ENCODE results near the gene ZNF385D.

The ZNF385D gene

DNA sequence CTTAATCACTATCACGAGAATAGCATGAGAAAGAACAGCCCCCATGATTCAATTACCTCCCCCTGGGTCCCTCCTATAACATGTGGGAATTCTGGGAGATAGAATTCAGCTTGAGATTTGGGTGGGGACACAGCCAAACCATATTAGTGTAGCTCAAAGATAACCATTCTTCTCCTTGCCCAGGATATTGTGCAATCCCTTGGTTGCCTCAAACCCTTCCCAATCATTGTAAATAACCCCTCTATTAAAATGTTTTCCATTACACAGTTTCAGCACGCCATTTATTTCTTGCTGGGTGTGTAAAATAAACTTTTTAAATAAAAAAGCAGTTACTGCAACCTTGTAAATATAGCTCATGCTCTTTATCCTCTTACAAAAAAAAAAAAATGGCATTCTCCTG, 47.7 kb downstream of the ZNF385D start:
- no peak overlapping the region for H3K4me3 ChIP-seq (replicated peaks; ENCODE audit: low read depth, low read length)
- TF ChIP-seq CTCF (IDR thresholded peaks at IDR 0.05; ENCODE audit: insufficient read depth, low read length, poor library complexity, severe bottlenecking) = no peak
- no peaks in the 10 kb centered on the region for H3K27me3 ChIP-seq (replicated peaks; ENCODE audit: control insufficient read depth, insufficient read depth, low read length)
- H3K36me3 ChIP-seq (ENCODE audit: control insufficient read depth, insufficient read depth, low read length) = no peaks in the 10 kb centered on the region
- DNase-seq (ENCODE audit: extremely low read depth, insufficient read length) = no peak

DNA sequence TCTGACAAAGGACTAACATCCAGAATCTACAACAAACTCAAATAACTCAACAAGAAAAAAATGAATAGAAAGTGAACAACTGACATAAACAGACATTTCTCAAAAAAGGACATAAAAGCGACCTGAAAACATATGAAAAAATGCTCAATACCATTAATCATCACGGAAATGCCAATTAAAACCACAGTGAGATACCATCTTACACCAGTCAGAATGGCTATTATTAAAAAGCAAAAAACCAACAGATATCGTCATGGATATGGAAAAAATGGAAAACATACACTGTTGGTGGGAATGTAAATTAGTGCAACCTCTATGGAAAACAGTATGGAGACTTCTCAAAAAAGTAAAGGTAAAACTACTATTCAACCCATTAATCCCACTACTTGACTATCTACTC, 53.3 kb downstream of the ZNF385D start:
- Histone ChIP-seq H3K27me3 (replicated peaks; ENCODE audit: control insufficient read depth, insufficient read depth, low read length) (no peaks in the 10 kb centered on the region), H3K4me3 (replicated peaks; ENCODE audit: low read depth, low read length) (no peak overlapping the region), H3K36me3 (ENCODE audit: control insufficient read depth, insufficient read depth, low read length) (no peaks in the 10 kb centered on the region)
- no peak for TF ChIP-seq CTCF (IDR thresholded peaks at IDR 0.05; ENCODE audit: insufficient read depth, low read length, poor library complexity, severe bottlenecking)
- DNase-seq (ENCODE audit: extremely low read depth, insufficient read length) = no peak

DNA sequence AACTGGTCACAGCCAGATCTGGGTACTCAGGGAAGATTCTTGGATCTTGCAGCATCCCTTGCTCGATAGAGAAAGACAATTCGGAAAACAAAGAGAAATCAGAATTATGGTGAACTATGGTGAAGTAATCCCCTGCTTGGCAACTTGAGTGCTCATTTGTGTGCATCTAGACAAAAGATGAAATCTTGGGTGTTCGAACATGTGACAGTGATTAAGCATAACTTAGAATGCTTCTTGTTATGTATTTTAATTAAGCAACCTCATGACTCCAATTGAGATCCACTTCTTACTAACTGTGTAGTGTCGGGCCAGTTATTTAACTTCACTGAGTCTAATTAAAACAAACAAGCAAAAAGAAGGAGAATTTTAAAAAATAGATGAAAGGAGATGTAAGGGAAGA, 56.5 kb downstream of the ZNF385D start:
- no peak for DNase-seq (ENCODE audit: extremely low read depth, insufficient read length)
- Histone ChIP-seq H3K4me3 (replicated peaks; ENCODE audit: low read depth, low read length) (no peak overlapping the region), H3K27me3 (replicated peaks; ENCODE audit: control insufficient read depth, insufficient read depth, low read length) (no peaks in the 10 kb centered on the region), H3K36me3 (ENCODE audit: control insufficient read depth, insufficient read depth, low read length) (no peaks in the 10 kb centered on the region)
- no peak for TF ChIP-seq CTCF (IDR thresholded peaks at IDR 0.05; ENCODE audit: insufficient read depth, low read length, poor library complexity, severe bottlenecking)

GRCh38 chr3:21691036-21691435, 60.0 kb downstream of the ZNF385D start:
- Histone ChIP-seq H3K36me3 (ENCODE audit: control insufficient read depth, insufficient read depth, low read length) (no peaks in the 10 kb centered on the region), H3K27me3 (replicated peaks; ENCODE audit: control insufficient read depth, insufficient read depth, low read length) (no peaks in the 10 kb centered on the region), H3K4me3 (replicated peaks; ENCODE audit: low read depth, low read length) (no peak overlapping the region)
- DNase-seq (ENCODE audit: extremely low read depth, insufficient read length) = no peak
- no peak for TF ChIP-seq CTCF (IDR thresholded peaks at IDR 0.05; ENCODE audit: insufficient read depth, low read length, poor library complexity, severe bottlenecking)

DNA sequence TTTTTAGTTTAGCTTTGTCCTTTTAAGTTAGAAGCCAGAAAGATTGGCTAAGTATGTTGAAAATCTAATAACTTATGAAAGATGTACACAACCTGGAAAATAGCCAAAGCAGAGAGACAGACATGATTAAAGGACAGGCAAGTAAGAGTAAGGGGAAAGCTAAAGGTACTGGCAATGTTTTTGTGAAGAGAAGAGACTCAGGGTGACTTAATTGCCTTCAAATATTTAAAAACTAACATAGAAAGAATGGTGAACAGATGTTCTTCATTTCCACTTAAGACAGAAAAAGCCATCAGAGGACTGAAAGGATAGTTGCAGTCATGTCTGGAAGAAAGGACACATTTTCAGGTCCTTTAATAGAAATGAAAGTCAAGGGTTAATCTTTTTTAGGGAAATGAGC, 68.8 kb downstream of the ZNF385D start:
- H3K36me3 ChIP-seq (ENCODE audit: control insufficient read depth, insufficient read depth, low read length) = no peaks in the 10 kb centered on the region
- H3K4me3 ChIP-seq (replicated peaks; ENCODE audit: low read depth, low read length) = no peak overlapping the region
- no peak for DNase-seq (ENCODE audit: extremely low read depth, insufficient read length)
- no peak for TF ChIP-seq CTCF (IDR thresholded peaks at IDR 0.05; ENCODE audit: insufficient read depth, low read length, poor library complexity, severe bottlenecking)
- no peaks in the 10 kb centered on the region for H3K27me3 ChIP-seq (replicated peaks; ENCODE audit: control insufficient read depth, insufficient read depth, low read length)

- DNase-seq (ENCODE audit: extremely low read depth, insufficient read length) = no peak
- TF ChIP-seq CTCF (IDR thresholded peaks at IDR 0.05; ENCODE audit: insufficient read depth, low read length, poor library complexity, severe bottlenecking) = no peak
- Histone ChIP-seq H3K4me3 (replicated peaks; ENCODE audit: low read depth, low read length) (no peak overlapping the region), H3K36me3 (ENCODE audit: control insufficient read depth, insufficient read depth, low read length) (no peaks in the 10 kb centered on the region), H3K27me3 (replicated peaks; ENCODE audit: control insufficient read depth, insufficient read depth, low read length) (no peaks in the 10 kb centered on the region)
Measured at GRCh38 chr3:21673393-21673792, 77.6 kb downstream of the ZNF385D start.

Data from GM06990 (cell line).